EL (cell line): ENCODE data around the gene WDR44.
"Not testable (repeated sequence)": the region's sequence is repeated elsewhere in the genome, so short reads cannot be mapped to it uniquely, and the experiment has no call there.

ENCODE experiments used
- DNase-seq: peaks from one replicate; pipeline ENCODE4 v3.0.0-alpha.2; 2016

The WDR44 gene

DNA sequence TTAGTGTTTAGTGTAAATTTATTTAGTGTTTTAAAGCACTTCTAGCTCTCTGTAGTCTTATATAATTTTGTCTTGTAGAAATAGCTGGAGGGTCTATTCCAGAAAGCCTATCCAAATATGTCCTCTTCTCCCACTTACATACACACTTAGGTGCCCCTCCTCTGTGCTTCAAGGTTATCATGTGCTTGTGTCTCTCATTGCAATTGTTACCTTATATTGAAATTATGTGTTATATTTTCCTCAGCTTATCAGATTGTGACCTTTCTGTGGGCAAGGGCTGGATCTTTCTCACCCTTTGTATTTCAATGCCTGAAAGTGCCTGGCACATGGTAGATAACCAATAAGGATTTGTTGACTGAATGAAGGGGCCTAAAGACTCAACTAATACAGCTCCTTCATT, 18.4 kb downstream of the WDR44 start:
- DNase-seq, result no peak

GRCh38 chrX:118367338-118367737, 21.4 kb downstream of the WDR44 start:
- no peak for DNase-seq

DNA sequence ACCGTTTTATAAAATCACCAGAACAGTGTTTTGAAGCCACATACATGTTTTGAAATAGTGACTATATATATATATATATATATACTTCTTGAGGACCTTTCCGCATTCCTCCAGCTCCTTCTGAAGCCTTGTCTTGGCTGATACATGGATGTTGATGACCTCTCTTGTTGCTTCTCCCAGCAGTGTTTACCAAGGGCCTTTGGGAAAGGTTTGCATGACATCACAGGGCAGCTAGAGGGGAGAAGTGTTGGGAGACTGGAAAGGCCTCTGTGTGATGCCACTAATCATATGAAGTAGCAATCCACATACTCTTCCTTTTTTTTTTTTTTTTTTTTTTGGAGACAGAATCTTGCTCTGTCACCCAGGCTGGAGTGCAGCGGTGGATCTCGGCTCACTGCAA, 22.5 kb downstream of the WDR44 start:
- no peak for DNase-seq

DNA sequence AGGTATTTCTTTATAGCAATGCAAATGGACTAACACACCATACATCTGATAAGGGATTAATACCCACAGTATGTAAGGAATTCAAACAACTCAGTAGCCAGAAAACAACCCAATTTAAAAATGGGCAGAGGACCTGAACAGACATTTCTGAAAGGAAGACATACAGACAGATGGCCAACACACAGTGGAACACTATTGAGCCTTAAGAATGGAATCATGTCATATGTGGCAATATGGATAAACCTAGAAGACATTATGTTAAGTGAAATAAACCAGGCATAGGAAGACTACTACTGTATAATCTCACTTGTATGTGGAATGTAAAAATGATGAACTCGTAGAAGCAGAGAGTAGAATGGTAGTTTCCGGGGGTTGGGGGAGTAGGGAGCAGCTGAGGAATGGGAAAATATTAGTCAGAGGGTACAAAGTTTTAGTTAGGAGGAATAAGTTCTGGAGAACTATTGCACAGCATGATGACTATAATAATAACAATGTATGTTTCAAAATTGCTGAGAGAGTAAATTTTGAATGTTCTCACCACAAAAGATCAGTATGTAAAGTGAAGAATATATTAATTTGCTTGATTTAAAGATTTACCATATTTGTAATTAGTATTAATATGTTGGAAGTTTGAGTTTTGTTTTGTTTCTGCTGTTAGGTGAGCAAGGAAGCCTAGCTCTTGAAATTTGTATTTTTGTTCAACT, 25.2 kb downstream of the WDR44 start:
- DNase-seq, result peak; percentile 66

GRCh38 chrX:118373538-118373937, 27.6 kb downstream of the WDR44 start:
- peak; percentile 13 for DNase-seq

DNA sequence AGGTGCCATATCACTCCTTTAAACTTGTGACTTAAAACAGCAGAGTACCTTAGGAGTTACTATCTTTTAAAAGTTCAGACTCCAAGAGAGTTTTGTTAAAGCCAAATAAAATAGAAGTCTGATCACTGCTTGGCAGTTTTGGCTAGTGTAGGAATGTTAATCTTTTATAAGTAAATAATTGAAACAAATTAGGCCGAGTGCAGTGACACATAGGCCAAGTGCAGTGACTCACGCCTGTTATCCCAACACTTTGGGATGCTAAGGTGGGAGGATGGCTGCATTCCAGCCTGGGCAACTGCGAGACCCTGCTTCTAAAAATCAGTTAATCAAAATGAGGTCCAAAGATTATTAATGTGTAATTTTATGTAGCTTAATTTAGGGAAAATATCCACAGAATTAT, 37.2 kb downstream of the WDR44 start:
- peak; percentile 5 for DNase-seq

GRCh38 chrX:118392716-118393115, 46.8 kb downstream of the WDR44 start:
- DNase-seq, result no peak

DNA sequence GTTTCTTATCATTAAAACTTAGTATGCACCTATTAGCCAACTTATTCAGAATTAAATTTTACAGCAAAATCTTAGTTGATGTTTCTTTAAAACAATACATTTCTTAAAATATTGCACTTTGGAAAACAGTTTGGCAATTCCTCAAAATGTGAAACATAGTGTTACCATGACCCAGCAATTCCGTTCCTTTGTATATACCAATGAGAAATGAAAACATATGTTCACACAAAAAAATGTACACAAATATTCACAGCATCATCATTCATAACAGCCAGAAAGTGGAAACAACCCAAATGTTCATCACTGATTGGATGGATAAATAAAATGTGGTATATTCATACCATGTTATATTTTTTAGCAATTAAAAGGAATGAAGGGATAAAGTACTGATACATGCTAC, 50.2 kb downstream of the WDR44 start:
- DNase-seq, result no peak

DNA sequence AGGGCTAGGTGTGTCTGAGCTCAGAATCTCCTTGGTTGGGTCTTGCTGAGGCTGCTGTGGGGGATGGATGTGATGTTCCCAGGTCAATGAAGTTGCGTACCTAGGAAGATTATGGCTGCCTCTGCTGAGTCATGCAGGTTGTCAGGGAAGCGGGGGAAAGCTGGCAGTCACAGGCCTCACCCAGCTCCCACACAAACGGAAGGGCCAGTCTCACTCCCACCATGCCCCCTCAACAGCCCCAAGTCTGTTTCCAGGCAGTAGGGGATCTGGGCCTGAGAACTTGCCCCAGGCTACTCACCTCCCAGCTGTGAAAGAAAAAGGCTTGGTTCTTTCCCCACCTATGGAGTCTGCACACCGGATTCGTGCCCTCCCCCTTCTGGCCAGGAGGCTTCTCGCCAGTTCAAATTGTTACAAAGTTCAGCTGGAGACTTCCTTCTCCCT, 72.9 kb downstream of the WDR44 start:
- DNase-seq, result no peak

DNA sequence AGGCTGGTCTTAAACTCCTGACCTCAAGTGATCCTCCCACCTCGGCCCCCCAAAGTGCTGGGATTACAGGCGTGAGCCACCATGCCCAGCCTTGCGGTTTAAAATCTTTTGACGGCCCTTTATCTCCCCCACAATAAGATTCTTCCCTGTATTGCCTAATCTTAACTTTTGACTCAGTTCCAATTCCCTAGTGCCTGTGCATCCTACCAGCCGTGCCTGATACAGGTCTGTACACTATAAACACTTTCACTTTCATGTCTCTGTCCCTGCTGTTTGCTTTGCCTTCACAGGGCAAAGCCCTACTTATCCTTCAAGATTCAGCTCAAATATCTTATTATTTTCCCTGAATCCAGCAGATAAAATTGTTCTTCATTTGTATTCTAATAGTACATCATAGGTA, 74.6 kb downstream of the WDR44 start:
- DNase-seq, result peak; percentile 20

GRCh38 chrX:118423558-118423957, 77.7 kb downstream of the WDR44 start:
- DNase-seq, result no peak

GRCh38 chrX:118432799-118433198, 86.9 kb downstream of the WDR44 start:
- DNase-seq, result no peak

DNA sequence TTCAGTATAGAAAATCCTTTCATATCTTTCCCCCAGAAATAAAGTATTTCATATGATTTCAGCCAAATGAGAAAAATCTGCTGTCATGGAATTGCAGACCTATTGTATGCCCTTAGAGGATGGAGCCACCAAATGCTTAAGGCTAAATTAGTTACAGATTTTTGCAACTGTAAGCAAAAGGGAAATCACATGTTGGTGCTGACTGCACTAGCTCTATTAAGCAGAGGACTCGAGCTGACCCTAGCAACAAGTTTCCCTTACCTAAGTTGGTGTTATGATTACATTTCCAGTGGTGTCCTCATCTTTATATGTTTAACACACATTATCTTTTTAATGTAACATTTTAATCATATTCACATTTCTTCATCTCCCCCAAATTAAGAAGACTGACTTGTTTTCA, 91.4 kb downstream of the WDR44 start:
- no peak for DNase-seq

DNA sequence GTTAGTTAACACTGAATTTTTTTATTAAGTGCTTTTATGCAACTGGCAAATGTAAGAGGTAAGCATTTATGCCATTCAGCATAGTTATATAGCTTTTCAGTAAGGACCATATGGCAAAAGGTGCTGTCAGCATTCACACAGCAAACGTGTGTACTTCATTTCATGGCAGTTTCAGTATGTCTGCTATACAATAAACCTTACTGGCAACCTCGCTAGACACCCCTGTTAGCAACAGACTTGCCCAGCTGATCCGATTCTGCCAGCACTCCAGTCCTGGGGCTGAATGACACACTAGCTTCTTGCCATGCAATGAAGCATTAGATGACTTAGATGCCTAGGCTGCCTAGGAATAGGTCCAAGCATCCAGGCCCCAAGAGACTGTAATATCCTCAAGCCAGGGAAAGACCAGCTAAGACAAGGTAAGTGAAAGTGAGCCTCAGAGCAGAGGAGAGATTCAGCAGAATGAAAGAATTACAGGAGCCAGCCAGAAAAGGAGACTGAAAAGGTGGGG, 102.4 kb downstream of the WDR44 start:
- peak; percentile 1 for DNase-seq

DNA sequence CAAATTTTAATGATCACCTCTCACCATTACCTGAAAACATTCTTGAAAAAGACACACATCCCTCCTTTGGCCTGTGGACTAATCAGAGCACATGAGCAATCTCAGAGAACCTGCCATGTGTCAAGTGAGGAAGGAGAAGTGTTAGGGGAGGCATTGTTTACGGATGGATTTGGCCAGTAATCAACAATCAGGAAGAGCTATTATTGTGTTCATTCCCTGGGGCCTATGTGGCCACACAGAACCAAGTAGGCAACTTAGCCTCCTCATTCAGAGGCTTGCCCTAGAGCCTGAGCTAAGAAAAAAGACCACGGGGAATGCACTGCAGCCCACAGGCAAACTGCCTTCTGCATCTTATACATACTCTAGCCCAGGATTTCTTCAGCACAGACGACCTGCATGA, 109.1 kb downstream of the WDR44 start:
- DNase-seq, result no peak

DNA sequence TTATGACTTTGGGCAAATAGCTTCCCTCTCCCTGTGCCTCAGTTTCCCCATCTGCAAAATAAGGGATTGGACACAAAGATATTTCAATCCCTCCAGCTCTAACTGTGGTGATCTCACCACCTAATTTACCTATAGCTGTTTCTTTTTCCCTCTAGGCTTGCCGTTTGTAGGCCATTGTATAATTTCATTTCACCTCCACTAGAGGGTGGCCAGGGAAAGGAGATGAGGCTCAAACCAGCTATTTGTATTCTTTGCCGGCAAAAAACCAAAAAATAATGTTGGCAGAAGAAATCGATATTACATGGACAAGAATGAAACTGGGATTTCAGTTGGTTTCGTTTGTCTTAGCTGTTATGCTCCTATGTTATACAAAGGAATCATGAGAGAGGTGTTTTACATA, 113.6 kb downstream of the WDR44 start:
- DNase-seq, result peak; percentile 42

- no peak for DNase-seq
Measured at GRCh38 chrX:118464501-118464900, 118.6 kb downstream of the WDR44 start.

- DNase-seq, result no peak
Measured at GRCh38 chrX:118468122-118468521, 122.2 kb downstream of the WDR44 start.

DNA sequence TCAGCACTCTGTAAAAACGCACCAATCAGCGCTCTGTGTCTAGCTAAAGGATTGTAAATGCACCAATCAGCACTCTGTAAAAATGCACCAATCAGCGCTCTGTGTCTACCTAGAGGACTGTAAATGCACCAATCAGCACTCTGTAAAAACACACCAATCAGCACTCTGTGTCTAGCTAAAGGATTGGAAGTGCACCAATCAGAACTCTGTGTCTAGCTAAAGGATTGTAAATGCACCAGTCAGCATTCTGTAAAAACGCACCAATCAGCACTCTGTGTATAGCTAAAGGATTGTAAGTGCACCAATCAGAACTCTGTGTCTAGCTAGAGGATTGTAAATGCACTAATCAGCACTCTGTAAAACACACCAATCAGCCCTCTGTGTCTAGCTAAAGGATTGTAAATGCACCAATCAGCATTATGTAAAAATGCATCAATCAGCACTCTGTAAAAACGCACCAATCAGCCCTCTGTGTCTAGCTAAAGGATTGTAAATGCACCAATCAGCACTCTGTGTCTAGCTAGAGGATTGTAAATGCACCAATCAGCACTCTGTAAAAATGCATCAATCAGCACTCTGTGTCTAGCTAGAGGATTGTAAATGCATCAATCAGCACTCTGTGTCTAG, 124.9 kb downstream of the WDR44 start:
- DNase-seq, result not testable (repeated sequence)

DNA sequence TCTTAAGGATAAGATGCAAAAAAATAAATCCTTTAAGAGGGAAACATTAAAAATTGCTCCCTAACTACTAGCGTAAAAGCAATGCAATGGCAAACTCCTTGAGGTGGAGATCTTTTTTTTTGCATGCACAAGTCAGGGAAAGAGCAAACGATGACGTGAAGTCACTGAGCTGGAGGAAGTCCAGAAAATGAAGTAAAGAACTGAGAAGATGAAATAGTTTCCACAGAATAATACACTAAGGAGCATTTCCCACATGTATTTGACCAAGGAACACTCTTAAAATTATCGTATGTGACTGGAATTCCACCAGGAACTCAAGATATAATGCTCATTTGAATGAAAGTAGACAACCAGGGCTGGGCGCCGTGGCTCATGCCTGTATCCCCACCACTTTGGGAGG, 128.7 kb downstream of the WDR44 start:
- no peak for DNase-seq

DNA sequence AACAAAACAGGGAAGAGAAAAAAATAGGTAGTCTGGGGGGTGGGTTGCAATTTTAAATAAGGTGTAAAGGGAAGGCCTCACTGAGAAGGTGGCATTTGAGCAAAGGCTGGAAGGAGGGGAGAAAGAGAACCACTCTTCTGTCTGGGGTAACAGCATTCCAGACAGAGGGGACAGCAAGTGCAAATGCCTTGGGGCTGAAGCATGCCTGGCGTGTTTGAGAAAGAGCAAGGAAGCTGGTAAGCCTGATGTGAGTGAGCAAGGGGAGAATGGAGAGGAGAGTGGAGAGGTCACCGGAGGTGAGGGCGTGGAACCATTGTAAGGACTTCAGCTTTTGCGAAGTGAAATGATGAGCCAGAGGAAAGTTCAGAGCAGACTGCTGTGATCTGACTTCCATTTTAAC, 130.0 kb downstream of the WDR44 start:
- DNase-seq, result peak; percentile 3

DNA sequence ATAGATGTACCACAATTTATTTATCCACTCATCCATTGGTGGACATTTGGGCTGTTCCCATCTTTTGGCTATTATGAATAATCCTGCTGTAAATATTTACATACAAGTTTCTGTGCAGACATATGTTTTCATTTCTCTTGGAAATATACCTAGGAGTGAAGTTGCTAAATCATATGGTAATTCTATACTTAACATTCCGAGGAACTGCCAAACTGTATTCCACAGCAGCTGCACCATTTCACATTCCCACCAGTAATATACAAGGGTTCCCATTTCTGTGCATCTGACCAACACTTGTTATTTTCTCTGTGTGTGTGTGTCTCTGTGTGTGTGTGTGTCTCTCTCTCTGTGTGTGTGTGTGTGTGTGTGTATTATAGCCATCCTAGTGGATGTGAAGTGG, 134.3 kb downstream of the WDR44 start:
- DNase-seq, result no peak

GRCh38 chrX:118482384-118482783, 136.5 kb downstream of the WDR44 start:
- not testable (repeated sequence) for DNase-seq

DNA sequence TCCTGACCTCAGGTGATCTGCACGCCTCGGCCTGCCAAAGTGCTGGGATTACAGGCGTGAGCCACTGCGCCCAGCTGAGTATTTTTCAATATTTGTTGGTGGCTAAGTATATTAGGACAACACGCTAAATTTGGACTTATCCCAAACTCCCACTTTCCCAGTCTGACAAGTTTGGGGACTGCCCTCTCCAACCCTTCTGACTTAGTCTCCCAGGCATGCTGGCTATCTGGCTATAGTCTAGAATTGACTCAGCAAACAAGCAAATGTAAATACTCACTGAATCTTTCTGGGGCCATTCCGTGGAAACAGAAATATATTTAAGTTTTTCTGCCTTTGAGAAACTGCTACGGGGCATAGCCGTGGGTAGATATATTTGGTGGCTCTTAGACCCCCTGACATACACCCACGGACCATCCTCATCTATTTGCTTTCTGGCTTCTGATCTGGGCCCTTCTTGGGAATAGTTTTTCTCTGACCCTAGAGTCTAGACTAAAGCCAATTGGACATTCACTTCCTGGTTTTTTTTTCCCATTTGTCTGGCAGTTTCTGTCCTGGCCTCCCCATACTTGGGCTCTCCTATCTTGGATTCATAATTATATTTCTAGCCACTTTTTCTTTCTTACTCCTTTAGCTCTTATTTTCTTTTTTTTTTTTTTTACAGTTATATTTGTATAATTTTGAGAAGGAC, 138.5 kb downstream of the WDR44 start:
- no peak for DNase-seq
